ENCODE measurements around the gene CCDC190. TPM values are rescaled to one million over a fixed set of nuclear protein-coding genes. Genes with fewer than 3 reads are reported as not detected.
"Not testable (repeated sequence)": the region's sequence is repeated elsewhere in the genome, so short reads cannot be mapped to it uniquely, and the experiment has no call there.

CCDC190 gene
- total RNA-seq, 6 experiments from 2014 or later, result 0.07 to 0.21 (median 0.14) TPM; not detected in 3

- DNase-seq, result no peak
- TF ChIP-seq CTCF (IDR thresholded peaks at IDR 0.05), result no peak
- Mint-ChIP-seq H3K4me1 (ENCODE audit: low read depth) (peaks cover 9% of the 10 kb centered on the region; the same call in 1 of the 2 replicates), H3K9me3 (no peaks in the 10 kb centered on the region), H3K4me3 (no peak overlapping the region), H3K27ac (no peak overlapping the region), H3K27me3 (ENCODE audit: insufficient read depth) (peaks cover 18% of the 10 kb centered on the region), H3K36me3 (ENCODE audit: low read depth) (no peaks in the 10 kb centered on the region)
These were observed 28.5 kb downstream of the CCDC190 start for GRCh38 chr1:162832470-162832869.

GRCh38 chr1:162829268-162829667 lies 31.7 kb downstream of the CCDC190 start:
- TF ChIP-seq CTCF (IDR thresholded peaks at IDR 0.05), result no peak
- Mint-ChIP-seq H3K36me3 (ENCODE audit: low read depth) (no peaks in the 10 kb centered on the region), H3K27ac (no peak overlapping the region), H3K27me3 (ENCODE audit: insufficient read depth) (peaks cover 15% of the 10 kb centered on the region), H3K4me3 (no peak overlapping the region), H3K9me3 (no peaks in the 10 kb centered on the region), H3K4me1 (ENCODE audit: low read depth) (peaks cover 10% of the 10 kb centered on the region)
- DNase-seq, result no peak

DNA sequence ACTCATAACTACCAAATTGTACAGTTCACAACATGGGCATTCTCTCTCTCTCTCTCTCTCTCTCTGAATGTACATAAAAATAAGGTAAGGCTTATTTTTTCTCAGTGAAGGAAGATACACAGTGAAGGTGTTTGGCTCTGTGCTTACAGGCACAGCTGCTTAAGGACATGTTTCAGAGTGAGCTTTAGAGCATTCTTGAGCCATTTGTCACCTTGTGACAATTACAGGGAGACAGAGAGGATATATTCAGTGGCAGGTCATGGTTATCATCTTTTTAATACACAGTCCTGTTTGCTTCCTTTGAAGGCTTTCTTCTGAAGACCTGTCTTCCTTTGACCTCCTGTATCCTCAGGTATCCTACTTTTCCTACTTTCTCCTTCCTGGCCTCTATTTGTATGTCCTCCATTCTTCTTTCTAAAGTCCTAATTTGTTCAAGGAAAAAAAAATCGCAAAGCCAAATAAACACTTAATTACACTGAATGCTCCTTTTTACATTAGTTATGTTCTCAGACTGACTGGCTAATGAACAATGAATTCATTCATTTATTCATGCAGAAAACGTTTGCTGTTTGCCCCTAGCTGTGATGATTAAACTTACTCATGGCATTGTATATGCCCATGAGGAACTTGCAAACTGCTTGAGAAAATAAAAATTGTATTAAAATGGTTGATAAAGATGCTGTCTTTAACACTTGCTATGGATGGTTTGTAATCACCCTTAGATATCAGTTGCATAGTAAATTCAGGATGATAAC lies 37.0 kb downstream of the CCDC190 start:
- H3K4me1 Mint-ChIP-seq (ENCODE audit: low read depth), result peaks cover 29% of the 10 kb centered on the region
- peak; percentile 22 for DNase-seq
- H3K36me3 Mint-ChIP-seq (ENCODE audit: low read depth), result no peaks in the 10 kb centered on the region
- H3K27me3 Mint-ChIP-seq (ENCODE audit: insufficient read depth), result peaks cover 5% of the 10 kb centered on the region
- no peak for TF ChIP-seq CTCF (IDR thresholded peaks at IDR 0.05)
- H3K4me3 Mint-ChIP-seq, result no peak overlapping the region
- H3K9me3 Mint-ChIP-seq, result no peaks in the 10 kb centered on the region
- H3K27ac Mint-ChIP-seq, result no peak overlapping the region

DNA sequence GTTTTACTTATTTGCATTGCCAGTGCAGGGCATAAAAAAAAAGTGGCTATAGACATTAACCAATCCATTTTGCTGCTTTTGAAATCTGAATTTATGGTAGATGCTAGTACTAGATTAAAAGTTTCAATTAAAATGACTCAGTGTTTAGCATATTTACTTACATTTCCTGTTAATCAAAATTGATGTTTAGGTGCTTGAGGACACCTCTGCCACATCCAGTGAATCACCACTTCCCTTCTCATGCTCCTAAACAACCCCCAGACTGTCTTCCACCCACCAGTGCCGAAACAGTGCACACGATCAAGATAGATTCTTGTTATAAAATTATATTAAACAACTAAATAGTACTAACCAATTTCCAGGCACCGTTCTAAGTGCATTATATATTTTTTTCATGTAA lies 37.7 kb downstream of the CCDC190 start:
- no peak for TF ChIP-seq CTCF (IDR thresholded peaks at IDR 0.05)
- Mint-ChIP-seq H3K36me3 (ENCODE audit: low read depth) (no peaks in the 10 kb centered on the region), H3K9me3 (no peaks in the 10 kb centered on the region), H3K27ac (no peak overlapping the region), H3K4me3 (peak overlapping the region; percentile 89), H3K4me1 (ENCODE audit: low read depth) (peaks cover 31% of the 10 kb centered on the region), H3K27me3 (ENCODE audit: insufficient read depth) (no peaks in the 10 kb centered on the region; the same call in 1 of the 2 replicates)
- no peak for DNase-seq

DNA sequence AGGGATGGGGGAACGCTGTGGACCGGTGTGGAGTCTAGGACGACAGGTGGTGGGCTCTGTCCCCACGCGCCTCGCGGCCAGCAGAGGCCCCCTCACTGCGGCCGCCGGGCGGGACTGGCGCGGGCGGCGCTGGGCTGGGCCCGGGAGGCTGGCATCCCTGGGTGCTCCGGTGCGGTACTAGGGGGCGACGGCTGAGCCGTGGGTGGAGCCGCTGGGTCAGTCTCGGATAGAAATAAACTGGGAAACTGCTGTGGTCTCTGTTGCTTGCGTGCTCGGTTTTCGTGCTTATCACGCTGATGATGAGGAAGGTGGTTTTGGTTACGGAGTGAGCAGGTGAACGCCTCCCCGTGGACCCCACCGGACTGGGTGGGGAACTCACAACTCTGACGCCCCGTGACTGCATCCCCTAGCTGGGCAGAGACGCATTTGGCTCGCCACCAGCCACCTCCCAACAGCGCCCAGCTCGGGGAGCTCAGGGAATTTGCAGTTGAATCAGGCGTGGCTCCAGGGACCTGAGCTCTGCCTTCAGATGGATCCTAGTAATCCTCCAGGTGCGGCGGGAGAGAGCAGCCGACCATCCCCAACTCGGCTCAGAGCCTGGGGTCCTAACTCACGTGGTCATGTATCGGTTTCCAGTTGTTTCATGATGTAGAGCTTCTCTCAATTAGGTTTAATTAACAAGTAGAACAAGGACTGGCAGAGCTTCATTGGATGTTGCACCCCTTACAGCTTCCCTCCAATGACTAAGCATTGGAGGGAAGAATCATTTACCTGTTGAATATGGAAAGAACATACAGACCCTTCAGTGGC lies 38.4 kb downstream of the CCDC190 start:
- H3K27me3 Mint-ChIP-seq (ENCODE audit: insufficient read depth), result no peaks in the 10 kb centered on the region
- peak overlapping the region; percentile 89 for H3K4me3 Mint-ChIP-seq
- no peaks in the 10 kb centered on the region for H3K9me3 Mint-ChIP-seq
- no peak for DNase-seq
- no peak overlapping the region for H3K27ac Mint-ChIP-seq
- no peaks in the 10 kb centered on the region for H3K36me3 Mint-ChIP-seq (ENCODE audit: low read depth)
- H3K4me1 Mint-ChIP-seq (ENCODE audit: low read depth), result peaks cover 37% of the 10 kb centered on the region
- no peak; the same call in 1 of the 2 replicates for TF ChIP-seq CTCF (IDR thresholded peaks at IDR 0.05)

DNA sequence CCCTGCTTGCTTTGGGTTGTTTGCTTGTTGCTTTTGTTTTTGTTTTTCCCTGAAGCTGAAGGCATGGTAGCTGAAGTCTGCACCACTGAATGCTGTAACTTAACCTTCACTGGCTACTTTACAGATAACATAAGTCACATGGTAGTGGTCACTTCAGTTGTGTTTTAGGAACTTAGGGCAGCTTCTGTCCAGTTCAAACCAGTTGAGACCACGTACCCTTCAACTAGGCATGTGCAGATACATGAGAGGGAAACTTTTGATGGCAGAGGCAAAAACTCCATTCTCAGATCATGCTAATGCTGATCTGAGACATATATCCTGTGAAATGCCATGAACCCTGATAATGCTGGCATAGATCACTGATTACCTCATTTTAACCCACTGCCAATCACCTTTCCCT lies 42.3 kb downstream of the CCDC190 start:
- H3K27ac Mint-ChIP-seq; H3K36me3 Mint-ChIP-seq (ENCODE audit: low read depth); DNase-seq; H3K27me3 Mint-ChIP-seq (ENCODE audit: insufficient read depth); H3K4me3 Mint-ChIP-seq; H3K9me3 Mint-ChIP-seq: not testable (repeated sequence)
- peaks cover 34% of the 10 kb centered on the region for H3K4me1 Mint-ChIP-seq (ENCODE audit: low read depth)

- H3K9me3 Mint-ChIP-seq; H3K27me3 Mint-ChIP-seq (ENCODE audit: insufficient read depth); H3K27ac Mint-ChIP-seq; H3K36me3 Mint-ChIP-seq (ENCODE audit: low read depth); H3K4me3 Mint-ChIP-seq; DNase-seq: not testable (repeated sequence)
- H3K4me1 Mint-ChIP-seq (ENCODE audit: low read depth), result peaks cover 28% of the 10 kb centered on the region
These were observed 42.8 kb downstream of the CCDC190 start for GRCh38 chr1:162818136-162818535.

DNA sequence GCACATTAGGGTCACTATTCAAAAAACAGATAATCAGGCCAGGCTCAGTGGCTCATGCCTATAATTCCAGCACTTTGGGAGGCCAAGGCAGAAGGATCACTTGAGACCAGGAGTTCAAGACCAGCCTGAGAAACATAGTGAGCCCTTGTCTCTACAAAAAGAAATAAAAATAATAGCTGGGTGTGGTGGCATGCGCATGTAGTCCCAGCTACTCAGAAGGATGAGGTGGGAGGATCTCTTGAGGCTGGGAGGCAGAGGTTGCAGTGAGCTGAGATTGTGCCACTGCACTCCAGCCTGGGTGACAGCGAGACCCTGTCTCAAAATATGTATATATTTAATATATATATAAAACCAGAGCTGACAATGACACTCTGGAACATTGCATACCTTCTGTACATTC lies 48.6 kb downstream of the CCDC190 start:
- not testable (repeated sequence) for H3K4me1 Mint-ChIP-seq (ENCODE audit: low read depth); H3K27me3 Mint-ChIP-seq (ENCODE audit: insufficient read depth); DNase-seq; H3K27ac Mint-ChIP-seq; H3K4me3 Mint-ChIP-seq; H3K36me3 Mint-ChIP-seq (ENCODE audit: low read depth); H3K9me3 Mint-ChIP-seq
